HFFc6 (cell line): ENCODE results near the gene MAP2K6. TPM values are rescaled to one million over a fixed set of nuclear protein-coding genes. Genes with fewer than 3 reads are reported as not detected.

ENCODE experiments used
- DNase-seq: peaks from one replicate; pipeline ENCODE4 v3.0.0-alpha.2; 2018
- H3K27ac Mint-ChIP-seq: 2 replicates; pipeline ENCODE4 v1.8.0; 2020; ENCODE audit warnings: mild to moderate bottlenecking, mixed read lengths
- H3K27me3 Mint-ChIP-seq: 2 replicates; pipeline ENCODE4 v1.8.0; 2021; ENCODE audit warnings: mild to moderate bottlenecking, moderate library complexity, mixed read lengths; ENCODE audit not compliant: insufficient read depth
- H3K36me3 Mint-ChIP-seq: 2 replicates; pipeline ENCODE4 v1.8.0; 2021; ENCODE audit warnings: low read depth, mixed read lengths
- H3K4me1 Mint-ChIP-seq: 2 replicates; pipeline ENCODE4 v1.8.0; 2020; ENCODE audit warnings: low read depth, mixed read lengths
- H3K4me3 Mint-ChIP-seq: 2 replicates; pipeline ENCODE4 v1.8.0; 2020; ENCODE audit warnings: mild to moderate bottlenecking, moderate library complexity, mixed read lengths
- H3K9me3 Mint-ChIP-seq: 2 replicates; pipeline ENCODE4 v1.8.0; 2020; ENCODE audit warnings: mild to moderate bottlenecking, mixed read lengths
- CTCF ChIP-seq: fragments of 200-600 bp; sonication (generic); IDR thresholded peaks from 2 replicates; pipeline ENCODE4 v1.5.0; 2021; ENCODE audit warnings: antibody characterized with exemption, mild to moderate bottlenecking
- total RNA-seq, 6 experiments: library from RNA; stranded (reverse); fragmentation: NEBNext Ultra II Directional; extraction: Animal tissue kit (Norgen Biotek cat#: 25700); gene quantifications; 2 replicates in 1 of 6; 3 replicates in 5 of 6; pipeline ENCODE4 v1.2.3, GENCODE V29; 2021

Gene MAP2K6
- total RNA-seq, 6 experiments from 2014 or later: 0.06 to 0.66 (median 0.09) TPM; not detected in 1

GRCh38 chr17:69565447-69565846 lies 150.9 kb downstream of the MAP2K6 start:
- DNase-seq: no peak
- no peaks in the 10 kb centered on the region for H3K36me3 Mint-ChIP-seq
- H3K9me3 Mint-ChIP-seq: no peaks in the 10 kb centered on the region
- peaks cover 3% of the 10 kb centered on the region for H3K27me3 Mint-ChIP-seq
- no peak overlapping the region for H3K27ac Mint-ChIP-seq
- no peak for TF ChIP-seq CTCF
- H3K4me3 Mint-ChIP-seq: no peak overlapping the region
- peaks cover 26% of the 10 kb centered on the region for H3K4me1 Mint-ChIP-seq

DNA sequence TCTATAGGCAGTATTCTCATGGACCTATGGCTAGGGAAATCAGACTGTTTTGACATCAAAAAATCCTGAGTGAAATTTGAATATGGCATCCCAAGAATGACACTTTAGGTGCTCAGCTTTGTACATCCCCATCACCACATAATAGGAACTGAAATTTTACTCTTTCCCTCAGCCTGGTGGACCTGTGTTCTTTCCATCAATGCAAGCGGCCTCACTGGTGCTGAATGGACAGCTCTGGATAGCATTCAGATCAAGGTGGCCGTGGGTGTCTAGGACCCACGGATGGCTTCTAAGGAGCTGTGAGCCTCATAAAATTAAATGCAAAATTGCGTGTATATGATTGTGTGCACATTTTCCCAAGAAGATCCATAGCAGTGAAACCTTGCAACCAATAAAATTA lies 152.6 kb downstream of the MAP2K6 start:
- Mint-ChIP-seq H3K27ac (no peak overlapping the region), H3K4me1 (peaks cover 22% of the 10 kb centered on the region), H3K4me3 (no peak overlapping the region), H3K36me3 (no peaks in the 10 kb centered on the region), H3K27me3 (peaks cover 3% of the 10 kb centered on the region; the same call in 1 of the 2 replicates), H3K9me3 (no peaks in the 10 kb centered on the region)
- no peak for DNase-seq
- no peak for TF ChIP-seq CTCF

DNA sequence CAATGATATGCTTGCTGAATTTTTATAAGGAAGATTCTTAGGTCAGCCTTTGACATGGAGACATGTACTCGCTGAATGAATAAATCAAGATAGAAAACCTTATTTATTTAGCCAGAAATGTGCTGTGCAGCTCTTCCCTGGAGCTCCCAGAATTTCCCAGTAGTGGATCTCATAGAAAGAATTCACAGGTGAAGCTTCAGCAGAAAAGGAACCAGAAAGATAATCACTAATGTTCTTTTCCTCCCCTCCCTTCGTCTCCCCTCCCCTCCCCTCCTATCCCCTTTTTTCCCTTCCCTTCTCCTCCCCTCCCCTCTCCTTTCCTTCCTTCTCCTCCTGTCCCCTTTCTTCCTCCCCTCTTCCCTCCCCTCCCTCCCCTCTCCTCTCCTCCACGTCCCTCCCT lies 158.2 kb downstream of the MAP2K6 start:
- DNase-seq: no peak
- no peak for TF ChIP-seq CTCF
- H3K4me1 Mint-ChIP-seq: peaks cover 55% of the 10 kb centered on the region
- H3K9me3 Mint-ChIP-seq: no peaks in the 10 kb centered on the region
- no peaks in the 10 kb centered on the region for H3K36me3 Mint-ChIP-seq
- H3K27me3 Mint-ChIP-seq: no peaks in the 10 kb centered on the region
- H3K4me3 Mint-ChIP-seq: no peak overlapping the region
- H3K27ac Mint-ChIP-seq: no peak overlapping the region

- Mint-ChIP-seq H3K27ac (no peak overlapping the region), H3K36me3 (no peaks in the 10 kb centered on the region), H3K4me1 (peaks cover 55% of the 10 kb centered on the region), H3K4me3 (no peak overlapping the region), H3K27me3 (no peaks in the 10 kb centered on the region), H3K9me3 (no peaks in the 10 kb centered on the region)
- TF ChIP-seq CTCF: no peak
- DNase-seq: no peak
These were observed 158.9 kb downstream of the MAP2K6 start for GRCh38 chr17:69573396-69573795.

DNA sequence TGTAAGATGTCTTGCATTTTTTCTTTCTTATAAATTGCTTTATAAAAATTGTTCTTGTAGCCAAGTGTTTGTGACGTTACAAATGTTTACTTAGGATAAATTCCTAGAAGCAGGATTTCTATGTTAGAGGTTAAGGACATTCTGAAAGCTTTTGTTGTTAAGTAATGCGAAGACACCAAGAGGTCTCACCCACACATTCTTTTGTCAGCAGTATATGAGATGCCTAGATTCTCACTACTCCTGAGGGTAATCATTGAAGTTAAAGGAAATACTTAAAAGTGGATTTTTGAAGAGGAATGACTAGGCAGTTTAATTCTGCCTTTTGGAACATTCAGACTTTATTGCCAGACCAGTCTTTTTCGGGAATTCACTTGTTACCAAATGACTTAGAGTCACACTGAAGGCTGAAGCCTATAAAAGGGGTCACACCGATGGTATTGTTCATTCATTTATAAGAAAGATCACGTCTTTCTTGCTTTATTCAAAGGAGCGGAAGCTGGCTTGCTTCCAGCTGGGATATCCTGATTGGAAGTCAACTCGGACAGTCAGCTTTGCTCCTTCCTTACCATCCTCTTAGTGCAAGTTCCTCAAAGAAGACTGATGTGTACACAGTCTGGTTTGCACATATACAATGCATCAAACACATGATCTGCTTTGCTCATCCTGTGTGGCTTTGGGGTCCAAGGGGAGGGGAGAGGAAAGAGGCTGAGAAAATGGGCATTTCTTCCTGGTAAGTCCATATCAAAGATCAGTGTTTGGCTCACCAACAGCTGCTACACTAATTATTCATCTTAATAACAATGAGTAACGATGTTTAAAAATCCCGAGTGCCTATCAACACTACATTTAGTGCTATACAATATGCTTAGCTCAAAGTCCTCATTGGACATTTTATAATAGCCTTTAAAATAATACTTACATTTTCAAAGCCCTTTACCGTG lies 160.0 kb downstream of the MAP2K6 start:
- Mint-ChIP-seq H3K36me3 (no peaks in the 10 kb centered on the region), H3K27me3 (no peaks in the 10 kb centered on the region), H3K9me3 (no peaks in the 10 kb centered on the region), H3K4me3 (peak overlapping the region; percentile 33; the same call in 1 of the 2 replicates), H3K4me1 (peaks cover 45% of the 10 kb centered on the region), H3K27ac (peak overlapping the region; percentile 39)
- TF ChIP-seq CTCF: no peak
- DNase-seq: peak; percentile 53
